Osteoblast (primary cell): ENCODE measurements around the gene CXCR5. TPM values are rescaled to one million over a fixed set of nuclear protein-coding genes. Genes with fewer than 3 reads are reported as not detected.

Experiments used
- DNase-seq: peaks from one replicate; pipeline ENCODE4 v3.0.0; 2011; ENCODE audit warnings: low spot score, mixed read lengths; ENCODE audit not compliant: insufficient read length; ENCODE audit errors: missing footprints
- H2AFZ ChIP-seq: 2 replicates; pipeline ENCODE4 v1.6.0; 2011; ENCODE audit warnings: mild to moderate bottlenecking, low read length
- H3K27ac ChIP-seq: 2 replicates; pipeline ENCODE4 v1.5.1; 2011; ENCODE audit warnings: mild to moderate bottlenecking, low read depth, low read length, moderate library complexity
- H3K27me3 ChIP-seq: 2 replicates; pipeline ENCODE4 v1.6.0; 2012; ENCODE audit warnings: mild to moderate bottlenecking, control low read depth, inconsistent platforms, low read length, moderate library complexity; ENCODE audit not compliant: insufficient read depth
- H3K36me3 ChIP-seq: 2 replicates; pipeline ENCODE4 v1.5.1; 2011; ENCODE audit warnings: mild to moderate bottlenecking, low read length, control low read depth, moderate library complexity; ENCODE audit not compliant: insufficient read depth
- H3K4me1 ChIP-seq: 2 replicates; pipeline ENCODE4 v1.5.1; 2011; ENCODE audit warnings: mild to moderate bottlenecking, low read length, control low read depth, moderate library complexity; ENCODE audit not compliant: insufficient read depth
- H3K4me2 ChIP-seq: 2 replicates; pipeline ENCODE4 v1.6.0; 2011; ENCODE audit warnings: mild to moderate bottlenecking, low read length; ENCODE audit not compliant: insufficient read depth
- H3K4me3 ChIP-seq: fragments of 200-600 bp; sonication (generic); 3 replicates; pipeline ENCODE4 v1.5.1; 2012; ENCODE audit warnings: mild to moderate bottlenecking, low read length, inconsistent platforms; ENCODE audit not compliant: insufficient read depth
- H3K79me2 ChIP-seq: 2 replicates; pipeline ENCODE4 v1.6.0; 2012; ENCODE audit warnings: mild to moderate bottlenecking, low read length, control low read depth, inconsistent platforms; ENCODE audit not compliant: insufficient read depth
- H3K9me3 ChIP-seq: 2 replicates; pipeline ENCODE4 v1.5.1; 2011; ENCODE audit warnings: low read depth, low read length, control low read depth
- H4K20me1 ChIP-seq: 2 replicates; pipeline ENCODE4 v1.6.0; 2012; ENCODE audit warnings: mild to moderate bottlenecking, low read length, control low read depth; ENCODE audit not compliant: insufficient read depth
- CTCF ChIP-seq: IDR thresholded peaks from 2 replicates; pipeline ENCODE4 v1.5.1; 2011; ENCODE audit warnings: mild to moderate bottlenecking, low read depth, low read length, moderate library complexity; ENCODE audit errors: extremely low read depth
- total RNA-seq: library from RNA; depleted of rRNA; stranded (reverse); fragments of >200 nt; gene quantifications from 2 replicates; pipeline ENCODE4 v1.2.3, GENCODE V29; 2012

Gene CXCR5
- total RNA-seq, 1 donor, result not detected

GRCh38 chr11:118910309-118911112 is 26.8 kb downstream of the CXCR5 start:
- H3K36me3 ChIP-seq, result peaks cover 26% of the 10 kb centered on the region
- TF ChIP-seq CTCF, result no peak
- H4K20me1 ChIP-seq, result peaks cover 32% of the 10 kb centered on the region
- H3K4me3 ChIP-seq, result peak overlapping the region; percentile 57
- H3K79me2 ChIP-seq, result peaks cover 86% of the 10 kb centered on the region
- DNase-seq, result peak; percentile 98
- peak overlapping the region; percentile 99 for H3K27ac ChIP-seq
- H3K4me1 ChIP-seq, result peaks cover 64% of the 10 kb centered on the region
- H3K27me3 ChIP-seq, result no peaks in the 10 kb centered on the region
- peak overlapping the region; percentile 81 for H3K4me2 ChIP-seq
- no peaks in the 10 kb centered on the region for H3K9me3 ChIP-seq
- no peak overlapping the region for H2AFZ ChIP-seq

GRCh38 chr11:118911113-118911879 is 27.6 kb downstream of the CXCR5 start:
- peaks cover 26% of the 10 kb centered on the region for H4K20me1 ChIP-seq
- peaks cover 88% of the 10 kb centered on the region for H3K79me2 ChIP-seq
- H3K4me2 ChIP-seq, result peak overlapping the region; percentile 81
- no peaks in the 10 kb centered on the region for H3K27me3 ChIP-seq
- H2AFZ ChIP-seq, result peak overlapping the region; percentile 23
- no peaks in the 10 kb centered on the region for H3K9me3 ChIP-seq
- H3K27ac ChIP-seq, result peak overlapping the region; percentile 99
- DNase-seq, result peak; percentile 80
- H3K4me1 ChIP-seq, result peaks cover 71% of the 10 kb centered on the region
- H3K36me3 ChIP-seq, result peaks cover 22% of the 10 kb centered on the region
- no peak for TF ChIP-seq CTCF
- peak overlapping the region; percentile 57 for H3K4me3 ChIP-seq

GRCh38 chr11:118911880-118912741 is 28.4 kb downstream of the CXCR5 start:
- Histone ChIP-seq H3K4me1 (peaks cover 79% of the 10 kb centered on the region), H3K27me3 (no peaks in the 10 kb centered on the region), H3K4me3 (peak overlapping the region; percentile 57), H3K36me3 (peaks cover 13% of the 10 kb centered on the region), H3K27ac (peak overlapping the region; percentile 99), H3K9me3 (no peaks in the 10 kb centered on the region), H4K20me1 (peaks cover 17% of the 10 kb centered on the region), H3K79me2 (peaks cover 88% of the 10 kb centered on the region), H2AFZ (peak overlapping the region; percentile 23), H3K4me2 (peak overlapping the region; percentile 81)
- DNase-seq, result peak; percentile 94
- TF ChIP-seq CTCF, result no peak
